UCSD-AML1 (cell line): Measurements from ENCODE around the gene TRAPPC6A.

ENCODE experiments used
- DNase-seq: peaks from one replicate; lab custom pipeline; 2025; ENCODE audit not compliant: unreplicated experiment; lab: John Stamatoyannopoulos, UW

Gene TRAPPC6A

DNA sequence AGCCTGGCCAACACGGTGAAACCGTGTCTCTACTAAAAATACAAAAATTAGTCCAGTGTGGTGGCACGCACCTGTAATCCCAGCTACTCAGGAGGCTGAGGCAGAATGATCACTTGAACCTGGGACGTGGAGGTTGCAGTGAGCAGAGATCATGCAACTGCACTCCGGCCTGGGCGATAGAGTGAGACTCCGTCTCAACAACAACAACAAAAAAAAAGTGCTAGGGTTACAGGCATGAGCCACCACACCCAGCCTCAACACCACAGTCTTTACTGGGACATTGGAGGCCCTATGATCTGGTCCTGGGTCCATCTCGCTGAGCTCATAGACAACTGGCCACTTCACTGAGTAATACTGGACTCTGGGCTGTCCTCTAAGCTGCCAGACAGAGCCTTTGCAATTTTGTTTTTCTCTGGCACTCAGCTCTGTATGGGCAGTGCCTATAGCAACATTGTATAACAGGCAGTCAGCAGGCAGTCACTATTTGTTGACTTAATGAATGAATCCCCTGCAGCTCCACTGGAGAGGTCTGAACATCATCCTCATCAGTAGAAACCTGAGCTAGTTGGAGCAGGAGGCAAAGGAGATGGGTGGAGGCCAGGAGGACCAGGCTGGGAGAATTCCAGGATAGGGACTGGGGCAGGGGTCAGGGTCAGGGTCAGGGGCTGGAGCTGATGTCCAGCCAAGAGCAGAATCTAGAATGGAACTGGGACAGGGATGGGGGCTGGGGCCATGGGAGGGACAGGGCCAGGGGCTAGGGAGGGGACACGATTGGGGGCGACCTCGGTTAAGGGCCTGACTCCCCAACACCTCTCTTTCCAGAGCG is 8.7 kb upstream of the TRAPPC6A start:
- DNase-seq = no peak

GRCh38 chr19:45184115-45184514 is 6.1 kb upstream of the TRAPPC6A start:
- no peak for DNase-seq

- DNase-seq = no peak
Measured at GRCh38 chr19:45182758-45183157, 4.7 kb upstream of the TRAPPC6A start.

- DNase-seq = no peak
Measured at GRCh38 chr19:45180936-45181335, 2.9 kb upstream of the TRAPPC6A start.

DNA sequence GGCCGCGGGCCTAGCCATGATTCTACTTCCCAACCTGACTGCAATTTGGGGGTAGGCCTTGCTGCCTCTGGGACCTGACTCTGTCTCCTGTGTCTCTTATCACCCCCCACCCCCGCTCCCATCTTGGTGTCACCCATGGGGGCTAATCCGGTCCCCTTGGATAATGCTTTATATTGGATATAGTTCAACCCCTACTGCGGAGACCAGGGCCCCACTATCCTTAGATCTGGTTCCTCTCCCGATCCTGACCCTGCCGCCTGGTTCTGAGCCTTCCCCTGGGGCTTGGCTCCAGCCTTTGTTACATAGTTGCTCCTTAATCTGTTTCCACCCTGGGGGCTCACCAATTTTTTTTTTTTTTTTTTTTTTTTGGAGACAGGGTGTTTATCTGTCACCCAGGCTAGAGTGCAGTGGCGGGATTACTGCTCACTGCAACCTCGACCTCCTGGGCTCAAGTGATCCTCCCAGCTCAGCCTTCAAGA is 1.9 kb upstream of the TRAPPC6A start:
- no peak for DNase-seq

DNA sequence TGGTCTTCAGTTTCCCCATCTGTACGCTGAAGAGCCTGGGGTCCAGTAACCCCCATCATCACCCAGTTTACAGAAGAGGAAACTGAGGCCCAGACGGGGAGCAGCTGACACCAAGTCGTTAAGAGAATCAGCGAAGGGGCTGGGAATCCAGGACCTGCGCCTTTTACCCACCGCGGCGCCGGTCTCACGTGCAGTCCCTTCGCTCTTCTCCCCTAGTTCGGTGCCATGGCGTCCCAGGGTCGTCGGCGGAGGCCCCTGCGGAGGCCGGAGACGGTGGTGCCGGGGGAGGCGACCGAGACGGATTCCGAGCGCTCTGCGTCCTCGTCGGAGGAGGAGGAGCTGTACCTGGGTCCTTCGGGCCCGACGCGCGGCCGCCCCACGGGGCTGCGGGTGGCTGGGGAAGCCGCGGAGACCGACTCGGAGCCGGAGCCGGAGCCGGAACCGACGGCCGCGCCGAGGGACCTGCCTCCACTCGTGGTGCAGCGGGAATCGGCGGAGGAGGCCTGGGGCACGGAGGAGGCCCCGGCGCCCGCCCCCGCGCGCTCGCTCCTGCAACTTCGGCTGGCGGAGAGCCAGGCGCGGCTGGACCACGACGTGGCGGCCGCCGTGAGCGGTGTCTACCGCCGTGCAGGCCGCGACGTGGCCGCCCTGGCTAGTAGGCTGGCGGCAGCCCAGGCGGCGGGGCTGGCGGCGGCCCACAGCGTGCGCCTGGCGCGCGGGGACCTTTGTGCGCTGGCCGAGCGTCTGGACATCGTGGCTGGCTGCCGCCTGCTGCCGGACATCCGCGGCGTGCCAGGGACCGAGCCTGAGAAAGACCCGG is 1.2 kb upstream of the TRAPPC6A start:
- no peak for DNase-seq

DNA sequence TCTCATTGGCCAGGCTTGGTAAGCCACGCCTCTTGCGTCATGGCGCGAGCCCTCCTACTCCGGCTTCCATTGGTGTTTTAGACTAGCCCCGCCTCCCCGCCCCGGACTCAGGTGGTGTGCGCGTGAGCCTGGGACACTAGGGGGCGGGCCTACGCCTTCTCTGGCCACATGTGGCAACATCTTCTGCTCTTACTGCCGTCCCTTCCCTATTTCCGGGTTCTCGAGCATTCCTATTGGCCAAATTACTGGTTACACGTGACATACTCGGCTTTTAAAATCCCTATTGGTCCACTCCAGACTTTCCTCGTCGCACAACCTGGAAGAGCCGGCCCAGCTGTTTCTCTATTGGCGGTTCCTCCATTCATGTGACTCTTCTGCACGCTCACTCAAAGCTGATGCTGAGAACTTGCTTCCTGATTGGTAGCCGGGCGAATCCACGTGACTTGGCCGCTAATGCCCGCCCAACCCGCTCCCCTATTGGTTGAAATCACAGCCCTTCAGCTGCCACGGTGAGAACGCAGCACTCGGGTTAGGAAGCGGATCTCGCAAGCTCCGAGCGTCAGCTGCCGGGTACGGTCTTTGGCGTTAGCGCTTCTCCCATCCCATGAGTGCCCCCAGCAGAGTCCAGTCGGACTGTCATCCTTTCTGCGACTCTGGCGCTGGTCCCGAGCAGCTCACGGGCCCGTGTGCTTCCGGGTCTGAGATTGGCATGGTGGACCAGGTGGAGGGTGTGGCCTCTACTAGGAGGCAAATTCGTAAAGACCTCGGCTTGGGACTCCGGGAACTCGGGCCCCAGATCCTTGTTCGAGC is 430 bp upstream of the TRAPPC6A start, which contains the start of gene BLOC1S3:
TSS of gene BLOC1S3 (plus strand) at position 523 of the 810 bp plus-strand sequence. CDS start 513 bp downstream, outside the sequence.
- DNase-seq = peak; percentile 100

- DNase-seq = no peak
Measured at GRCh38 chr19:45175515-45176345, 2.3 kb downstream of the TRAPPC6A start.

DNA sequence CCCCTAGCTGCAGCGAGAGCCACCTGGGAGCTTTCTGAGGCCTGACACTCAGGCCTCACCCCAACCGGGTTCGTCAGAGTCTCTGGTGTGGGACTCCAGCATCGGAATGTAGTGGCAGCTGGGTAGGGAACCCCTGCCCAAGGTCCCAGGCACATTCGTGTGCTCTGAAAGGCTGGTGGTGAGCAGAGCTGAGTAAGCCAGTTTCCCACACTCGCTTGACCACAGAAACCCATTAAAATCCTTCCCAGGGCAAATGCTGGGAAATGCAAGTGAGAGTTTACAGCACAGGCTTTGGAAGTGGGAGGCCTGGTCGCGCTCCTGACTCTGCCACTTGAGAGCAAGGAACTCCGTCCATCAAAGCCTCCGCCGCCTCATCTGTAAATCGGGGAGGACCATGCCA is 4.2 kb downstream of the TRAPPC6A start:
- no peak for DNase-seq

DNA sequence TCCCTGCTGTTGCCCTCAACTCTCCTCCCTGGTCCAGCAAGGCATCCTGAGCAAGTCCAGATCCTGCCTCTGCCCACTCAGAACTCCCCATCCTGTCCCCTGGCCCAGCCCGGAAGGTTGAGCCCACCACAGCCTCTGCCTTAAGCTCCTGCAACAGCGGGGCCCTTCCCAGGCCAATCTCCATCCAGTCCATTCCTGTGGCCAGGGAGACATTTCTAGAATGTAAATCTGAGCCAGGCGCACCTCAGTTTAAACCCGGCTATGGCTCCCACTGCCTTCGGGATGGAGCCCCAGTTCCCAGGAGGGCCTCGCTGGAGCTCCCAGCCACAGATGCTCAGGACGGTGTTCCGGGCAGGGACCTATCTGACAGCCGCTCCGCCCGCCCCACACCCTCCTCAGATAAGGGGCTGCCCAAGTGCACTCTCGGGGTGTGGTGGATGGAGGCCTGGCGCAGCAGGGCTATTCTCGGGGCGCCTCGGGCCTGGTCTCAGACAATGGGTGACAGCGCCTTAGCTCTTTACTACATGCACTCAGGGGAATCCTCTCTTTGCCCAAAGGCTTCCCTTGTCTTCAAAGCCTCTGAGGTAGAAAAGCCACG is 5.3 kb downstream of the TRAPPC6A start:
- no peak for DNase-seq

- DNase-seq = no peak
Measured at GRCh38 chr19:45172173-45172572, 5.9 kb downstream of the TRAPPC6A start.

- peak; percentile 68 for DNase-seq
Measured at GRCh38 chr19:45171211-45171623, 6.8 kb downstream of the TRAPPC6A start.

DNA sequence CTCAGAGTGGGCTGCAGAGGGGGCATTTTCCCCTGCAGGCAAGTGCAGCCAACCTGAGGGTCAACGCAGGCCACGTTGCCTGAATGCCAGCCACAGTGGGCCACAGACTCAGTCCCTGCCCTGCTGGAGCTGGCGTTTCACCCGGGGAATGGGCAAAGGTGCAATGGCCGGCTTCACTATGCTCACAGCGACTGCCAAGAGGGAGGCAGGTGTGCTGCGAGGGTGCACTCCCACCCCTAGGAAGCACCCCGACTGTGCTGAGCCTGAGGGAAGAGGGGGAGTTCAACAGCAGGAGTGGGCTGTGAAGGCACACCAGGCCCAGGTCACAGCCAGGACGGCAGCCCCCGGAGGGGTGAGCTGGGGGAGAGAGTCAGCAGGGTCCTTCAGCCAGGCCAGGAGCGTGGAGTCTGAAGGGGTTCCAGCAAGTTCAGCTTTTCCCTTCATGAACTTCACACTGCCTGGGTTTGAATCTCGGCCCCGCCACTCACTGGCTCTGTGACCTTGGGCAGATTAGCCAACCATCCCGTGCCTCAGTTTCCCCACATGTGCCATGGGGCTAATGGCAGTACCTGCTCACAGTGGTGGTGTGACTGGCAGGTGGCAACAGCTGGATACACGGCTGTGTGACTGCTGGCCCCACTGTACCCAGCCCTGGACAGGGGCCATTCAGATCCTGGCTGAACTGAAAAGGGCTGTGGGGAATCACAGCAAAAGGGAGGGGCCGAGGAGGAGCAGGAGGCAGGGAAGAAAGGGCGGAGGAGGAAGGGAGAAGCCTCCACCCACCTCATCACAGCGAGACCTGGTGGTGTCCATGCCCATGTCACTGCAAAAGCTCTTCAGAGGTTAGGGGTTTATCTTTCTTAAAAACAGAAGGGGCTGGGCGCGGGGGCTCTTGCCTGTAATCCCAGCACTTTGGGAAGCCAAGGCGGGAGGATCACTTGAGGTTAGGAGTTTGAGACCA is 7.6 kb downstream of the TRAPPC6A start:
- no peak for DNase-seq

DNA sequence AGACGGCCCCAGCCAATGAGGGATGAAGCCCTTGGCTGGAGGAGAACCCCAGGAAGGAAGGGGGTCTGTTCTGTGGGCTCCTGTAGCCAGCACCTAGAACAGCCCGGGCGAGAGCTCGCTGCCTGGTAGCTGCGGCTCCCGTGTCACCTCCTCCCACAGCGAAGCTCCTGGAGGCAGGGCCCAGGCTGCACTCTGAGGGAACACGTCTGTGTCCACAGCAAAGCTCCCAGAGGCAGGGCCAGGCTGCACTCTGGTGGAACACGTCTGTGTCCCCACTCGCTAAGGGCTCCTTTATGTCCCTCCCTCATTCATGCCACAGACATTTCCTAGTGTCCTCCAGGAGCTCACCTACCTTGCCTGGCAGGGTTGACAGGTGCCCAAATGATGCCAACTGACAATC is 8.4 kb downstream of the TRAPPC6A start:
- DNase-seq = no peak

- peak; percentile 28 for DNase-seq
Measured at GRCh38 chr19:45168767-45169351, 9.2 kb downstream of the TRAPPC6A start.

DNA sequence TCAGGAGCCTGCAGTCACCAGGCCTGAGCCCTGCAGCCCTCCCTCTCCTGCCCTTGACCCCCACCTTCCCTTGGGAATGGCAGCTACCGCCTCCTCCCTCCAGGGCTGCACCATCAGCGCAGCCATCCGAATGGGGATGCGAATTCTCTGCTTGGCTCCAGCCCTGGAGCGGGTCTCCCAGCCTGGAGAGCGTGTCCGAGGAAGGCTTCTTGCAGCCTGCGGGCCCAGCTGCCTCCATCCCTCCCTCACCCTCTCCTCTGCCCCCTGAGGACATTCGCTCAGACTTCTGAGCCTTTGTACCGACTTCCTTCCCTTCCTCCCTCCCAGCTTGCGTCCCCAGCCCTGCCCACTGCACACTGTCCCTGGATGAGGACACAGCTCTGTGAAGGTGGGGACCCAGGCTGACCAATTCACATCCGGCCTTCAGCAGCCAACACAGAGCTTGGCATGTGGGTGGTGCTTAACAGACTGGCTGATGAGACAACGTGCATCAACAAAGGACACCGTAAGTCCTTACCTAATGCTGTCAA is 11.2 kb downstream of the TRAPPC6A start:
- DNase-seq = peak; percentile 38

DNA sequence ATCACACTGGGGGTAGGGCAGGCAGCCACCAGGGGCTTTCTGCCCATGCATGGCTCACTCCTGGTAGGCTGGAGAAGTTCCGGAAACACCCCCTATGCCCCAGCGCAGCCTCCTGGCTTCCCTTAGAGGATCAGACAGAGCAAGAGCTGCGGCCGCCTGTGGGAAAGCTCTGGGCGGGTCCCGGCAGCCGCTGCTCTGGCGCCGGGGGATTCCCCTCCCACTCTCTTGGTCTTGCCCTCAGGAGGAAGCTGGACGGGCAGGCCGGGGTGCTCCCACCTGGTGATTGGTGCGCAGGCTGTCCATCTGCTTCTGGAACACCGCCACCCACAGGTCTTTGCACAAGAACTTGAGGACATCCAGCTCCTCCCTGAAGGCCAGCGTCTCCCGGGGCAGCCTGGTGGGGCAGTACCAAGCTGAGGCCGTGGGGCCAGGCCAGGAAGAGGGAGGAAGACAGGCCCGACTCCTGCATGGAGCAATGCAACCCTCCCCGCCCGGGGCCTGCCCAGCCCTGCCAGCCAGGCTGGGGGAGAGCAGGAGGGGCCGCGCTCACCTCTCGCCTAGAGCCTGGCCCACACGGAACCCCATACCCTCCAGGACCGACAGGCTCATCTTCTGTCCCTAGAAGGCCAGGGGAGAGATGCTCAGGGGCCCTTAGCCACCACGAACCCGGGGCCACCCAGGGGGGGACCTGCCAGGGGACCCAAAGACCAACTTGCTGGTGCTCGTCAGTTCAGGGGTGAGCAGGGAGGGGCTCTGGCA is 13.3 kb downstream of the TRAPPC6A start:
- DNase-seq = peak; percentile 88
